ENCODE results near the gene MT4. TPM values are rescaled to one million over a fixed set of nuclear protein-coding genes. Genes with fewer than 3 reads are reported as not detected.

MT4 gene
- total and polyA plus RNA-seq, 9 donors = not detected

DNA sequence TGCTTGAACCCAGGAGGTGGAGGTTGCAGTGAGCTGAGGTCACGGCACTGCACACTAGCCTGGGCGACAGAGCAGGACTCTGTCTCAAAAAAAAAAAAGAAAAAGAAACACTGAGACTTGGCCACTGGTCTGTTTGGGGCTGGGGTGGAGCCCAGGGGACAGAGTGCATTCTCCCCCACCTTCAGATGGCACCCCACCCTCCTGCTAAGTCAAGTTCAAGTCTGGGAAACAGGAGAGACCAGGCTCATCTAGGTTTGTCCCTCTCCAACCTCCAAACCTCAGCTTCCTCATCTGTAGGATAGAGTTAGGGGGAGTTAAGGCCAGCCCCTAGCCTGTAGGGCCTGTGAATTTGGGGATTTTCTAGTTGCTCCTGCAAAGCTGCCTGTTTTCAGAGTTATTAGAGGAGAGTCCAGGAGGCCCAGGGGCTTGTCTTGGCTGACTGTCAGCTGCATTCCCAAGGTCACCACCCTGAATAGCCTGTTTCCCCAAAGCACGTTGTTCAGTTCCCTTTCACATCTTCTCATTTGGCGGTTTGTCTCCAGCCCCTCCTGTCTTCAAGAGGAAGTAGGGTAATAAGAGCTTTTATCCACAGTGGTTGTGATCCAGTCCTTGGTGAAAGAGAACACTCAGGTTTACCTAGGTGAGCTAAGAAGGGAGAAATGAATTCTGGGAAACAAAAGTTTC, 26.6 kb downstream of the MT4 start:
- TF ChIP-seq POLR2A (IDR thresholded peaks at IDR 0.05) = no peak
- TF ChIP-seq EP300 (IDR thresholded peaks at IDR 0.05) = no peak
- TF ChIP-seq, protein P1, sequence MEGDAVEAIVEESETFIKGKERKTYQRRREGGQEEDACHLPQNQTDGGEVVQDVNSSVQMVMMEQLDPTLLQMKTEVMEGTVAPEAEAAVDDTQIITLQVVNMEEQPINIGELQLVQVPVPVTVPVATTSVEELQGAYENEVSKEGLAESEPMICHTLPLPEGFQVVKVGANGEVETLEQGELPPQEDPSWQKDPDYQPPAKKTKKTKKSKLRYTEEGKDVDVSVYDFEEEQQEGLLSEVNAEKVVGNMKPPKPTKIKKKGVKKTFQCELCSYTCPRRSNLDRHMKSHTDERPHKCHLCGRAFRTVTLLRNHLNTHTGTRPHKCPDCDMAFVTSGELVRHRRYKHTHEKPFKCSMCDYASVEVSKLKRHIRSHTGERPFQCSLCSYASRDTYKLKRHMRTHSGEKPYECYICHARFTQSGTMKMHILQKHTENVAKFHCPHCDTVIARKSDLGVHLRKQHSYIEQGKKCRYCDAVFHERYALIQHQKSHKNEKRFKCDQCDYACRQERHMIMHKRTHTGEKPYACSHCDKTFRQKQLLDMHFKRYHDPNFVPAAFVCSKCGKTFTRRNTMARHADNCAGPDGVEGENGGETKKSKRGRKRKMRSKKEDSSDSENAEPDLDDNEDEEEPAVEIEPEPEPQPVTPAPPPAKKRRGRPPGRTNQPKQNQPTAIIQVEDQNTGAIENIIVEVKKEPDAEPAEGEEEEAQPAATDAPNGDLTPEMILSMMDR (IDR thresholded peaks at IDR 0.05) = no peak
- Histone ChIP-seq H3K27ac (no peak overlapping the region), H3K4me3 (no peak overlapping the region), H3K4me1 (ENCODE audit: insufficient read depth) (peaks cover 3% of the 10 kb centered on the region), H3K36me3 (no peaks in the 10 kb centered on the region), H3K27me3 (no peaks in the 10 kb centered on the region), H3K9me3 (no peaks in the 10 kb centered on the region)
- WGBS, 3 donors = 48 to 53% (median 51%) methylated on average over 4 of the region's 4 CpGs
- no peak for DNase-seq
- intact Hi-C loops (cut with DNase I) = loop anchor here in 1 of 4 donors (2.0 kb wide), 1 partner anchor 25 kb away; no protein-coding TSS in a partner anchor

DNA sequence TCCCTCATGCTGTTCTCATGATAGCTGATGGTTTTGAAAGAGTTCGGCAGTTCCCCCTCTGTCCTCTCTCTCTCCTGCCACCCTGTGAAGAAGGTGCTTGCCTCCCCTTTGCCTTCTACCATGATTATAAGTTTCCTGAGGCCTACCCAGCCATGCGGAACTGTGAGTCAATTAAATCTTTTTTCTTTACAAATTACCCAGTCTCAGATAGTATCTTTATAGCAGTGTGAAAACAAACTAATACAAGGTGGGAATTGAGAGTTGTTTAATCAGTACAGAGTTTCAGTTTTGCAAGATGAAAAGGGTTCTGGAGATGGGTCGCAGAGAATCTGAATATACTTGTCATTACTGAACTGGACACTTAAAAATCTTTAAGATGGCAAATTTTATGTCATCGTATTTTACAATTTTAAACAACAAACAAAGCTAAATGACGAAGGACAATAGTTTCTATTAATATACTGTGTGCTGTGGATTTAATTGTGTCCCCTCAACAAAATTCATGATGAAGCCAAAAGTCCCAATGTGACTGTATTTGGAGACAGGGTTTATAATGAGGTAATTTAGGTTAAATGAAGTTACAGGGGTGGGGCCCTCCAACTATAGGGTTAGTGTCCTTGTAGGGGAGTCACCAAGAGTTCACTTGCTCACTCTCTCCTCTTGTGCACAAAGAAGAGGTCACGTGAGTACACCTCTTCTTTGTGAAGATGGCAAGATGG, 28.9 kb downstream of the MT4 start:
- no peaks in the 10 kb centered on the region for H3K9me3 ChIP-seq
- H3K4me1 ChIP-seq (ENCODE audit: insufficient read depth) = peaks cover 3% of the 10 kb centered on the region
- no peak overlapping the region for H3K4me3 ChIP-seq
- no peaks in the 10 kb centered on the region for H3K27me3 ChIP-seq
- intact Hi-C loops (cut with DNase I) = loop anchor here in 1 of 4 donors (2.0 kb wide), 1 partner anchor 27 kb away; no protein-coding TSS in a partner anchor
- WGBS, 3 donors = 77 to 94% (median 82%) methylated on average over 6 of the region's 6 CpGs
- no peak for DNase-seq
- H3K36me3 ChIP-seq = no peaks in the 10 kb centered on the region
- no peak overlapping the region for H3K27ac ChIP-seq
- TF ChIP-seq EP300 (IDR thresholded peaks at IDR 0.05) (no peak), POLR2A (IDR thresholded peaks at IDR 0.05) (no peak)
- TF ChIP-seq, protein P1 (IDR thresholded peaks at IDR 0.05) = no peak

DNA sequence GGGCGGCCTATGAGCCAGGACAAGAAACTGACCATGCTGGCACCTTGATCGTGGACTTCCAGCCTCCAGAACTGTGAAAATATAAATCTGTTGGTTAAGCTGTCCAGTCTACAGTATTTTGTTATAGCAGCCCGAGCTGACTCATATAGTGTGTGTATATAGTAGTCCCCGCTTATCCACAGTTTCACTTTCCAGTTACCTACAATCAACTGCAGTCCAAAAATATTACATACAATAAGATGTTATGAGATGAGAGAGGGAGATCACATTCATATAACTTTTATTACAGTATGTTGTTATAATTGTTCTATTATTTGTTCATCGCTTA, 29.4 kb downstream of the MT4 start:
- DNase-seq = no peak
- H3K27ac ChIP-seq = no peak overlapping the region
- no peaks in the 10 kb centered on the region for H3K36me3 ChIP-seq
- TF ChIP-seq POLR2A (IDR thresholded peaks at IDR 0.05) (no peak), EP300 (IDR thresholded peaks at IDR 0.05) (no peak)
- TF ChIP-seq, protein P1 (IDR thresholded peaks at IDR 0.05) = no peak
- H3K4me1 ChIP-seq (ENCODE audit: insufficient read depth) = peaks cover 3% of the 10 kb centered on the region
- no peaks in the 10 kb centered on the region for H3K27me3 ChIP-seq
- intact Hi-C loops (cut with DNase I) = no loop called here
- H3K4me3 ChIP-seq = no peak overlapping the region
- no peaks in the 10 kb centered on the region for H3K9me3 ChIP-seq
- WGBS, 3 donors = 85 to 97% (median 96%) methylated on average over 5 of the region's 5 CpGs

DNA sequence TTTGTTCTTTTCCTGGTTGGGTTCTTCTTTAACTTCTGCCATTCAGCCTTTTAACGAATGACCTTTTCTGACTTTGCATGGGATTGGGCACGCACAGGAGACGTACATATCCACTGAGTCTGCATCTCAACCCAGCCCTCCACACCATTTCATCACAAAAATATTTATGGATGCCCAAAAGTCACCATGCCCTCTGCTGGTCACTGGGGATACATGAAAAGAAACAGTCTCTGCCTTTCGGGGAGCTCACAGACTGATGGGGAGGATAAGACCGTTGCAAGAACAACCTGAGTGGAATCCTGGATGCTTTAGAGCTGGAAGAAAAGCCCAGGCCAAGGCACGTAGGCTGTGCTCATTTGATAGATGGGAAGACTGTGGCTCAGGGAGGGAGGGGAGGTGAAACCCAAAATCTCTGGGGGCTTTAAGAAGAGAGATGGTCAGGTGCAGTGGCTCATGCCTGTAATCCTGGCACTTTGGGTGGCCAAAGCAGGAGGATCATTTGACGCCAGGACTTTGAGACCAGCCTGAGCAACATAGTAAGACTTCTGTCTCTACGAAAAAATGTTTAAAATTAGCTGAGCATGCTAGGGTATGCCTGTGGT, 35.6 kb downstream of the MT4 start:
- intact Hi-C loops (cut with DNase I) = loop anchor here in 1 of 4 donors (10.0 kb wide), 1 partner anchor 704 kb away; no protein-coding TSS in a partner anchor
- Histone ChIP-seq H3K27me3 (no peaks in the 10 kb centered on the region), H3K27ac (no peak overlapping the region), H3K9me3 (no peaks in the 10 kb centered on the region), H3K36me3 (no peaks in the 10 kb centered on the region), H3K4me1 (ENCODE audit: insufficient read depth) (no peaks in the 10 kb centered on the region), H3K4me3 (no peak overlapping the region)
- WGBS, 3 donors = 27 to 34% (median 29%) methylated on average over 8 of the region's 8 CpGs
- TF ChIP-seq, protein P1 (IDR thresholded peaks at IDR 0.05) = peak in 1 of 3 donors; percentile 54
- TF ChIP-seq POLR2A (IDR thresholded peaks at IDR 0.05) = no peak
- DNase-seq = peak in 1 of 5 donors; percentile 48

All from ovary (tissue), 9 donors.